Prostate gland (tissue), 2 donors: Measurements from ENCODE around the gene GNA12.

Experiments used
- CTCF ChIP-seq, 4 experiments: fragments of 200-600 bp in 2 of 4; fragments of 450-650 bp in 2 of 4; sonication (generic) in 2 of 4; IDR thresholded peaks; 1 replicate in 3 of 4; 2 replicates in 1 of 4; pipeline ENCODE4 v1.5.1; 2016 to 2019; ENCODE audit warnings: antibody characterized with exemption in 4 of 4, mild to moderate bottlenecking in 2 of 4, moderate library complexity in 2 of 4
- POLR2A ChIP-seq: fragments of 450-650 bp; IDR thresholded peaks from one replicate; pipeline ENCODE4 v1.6.1; 2016; ENCODE audit warnings: antibody characterized with exemption, mild to moderate bottlenecking
- POLR2AphosphoS5 ChIP-seq: sonication (generic); formaldehyde crosslinking; IDR thresholded peaks from one replicate; pipeline ENCODE4 v1.6.1; 2017; ENCODE audit warnings: antibody characterized with exemption

DNA sequence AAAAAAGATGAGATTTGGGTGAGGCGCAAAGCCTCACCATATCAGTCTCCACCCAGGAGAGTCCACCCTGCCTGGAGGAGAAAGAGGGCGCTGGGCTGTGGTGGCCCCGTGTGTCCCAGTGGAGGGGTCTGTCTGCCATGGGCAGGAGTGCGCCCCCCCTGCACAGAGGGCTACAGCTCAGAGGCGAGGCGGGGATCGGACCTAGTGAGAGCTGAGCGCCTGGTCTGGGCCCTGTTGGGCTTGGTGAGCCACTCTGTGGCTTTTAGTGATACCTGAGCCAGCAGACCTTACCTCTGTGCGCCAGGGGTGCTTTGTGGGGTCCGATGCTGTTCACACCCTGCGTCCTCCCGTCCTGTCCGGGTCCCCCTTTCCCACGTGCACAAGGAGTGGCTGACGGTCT is 25.9 kb upstream of the GNA12 start:
- TF ChIP-seq CTCF (IDR thresholded peaks at IDR 0.05) (no peak), POLR2AphosphoS5 (no peak), POLR2A (no peak)
